Stomach (tissue), 4 donors: ENCODE data around the gene PLAAT3.

ENCODE experiments used
- EP300 ChIP-seq: sonication (generic); formaldehyde crosslinking; IDR thresholded peaks from one replicate; pipeline ENCODE4 v1.6.1; 2017; ENCODE audit warnings: antibody characterized with exemption
- POLR2A ChIP-seq, 4 donors: fragments of 450-650 bp; IDR thresholded peaks; one replicate each; pipeline ENCODE4 v1.6.1; 2016; ENCODE audit warnings: antibody characterized with exemption in 4 of 4, control low read depth in 2 of 4, mild to moderate bottlenecking in 1 of 4, moderate library complexity in 1 of 4
- POLR2AphosphoS5 ChIP-seq, 3 donors: sonication (generic); formaldehyde crosslinking; IDR thresholded peaks; one replicate each; pipeline ENCODE4 v1.6.1; 2016; ENCODE audit warnings: antibody characterized with exemption in 3 of 3
- TF ChIP-seq, protein P1 (sequence below), 7 experiments: fragments of 450-650 bp in 4 of 7; fragments of 200-600 bp in 3 of 7; sonication (generic) in 3 of 7; IDR thresholded peaks; one replicate each; pipeline ENCODE4 v1.5.1; 2016 to 2019; ENCODE audit warnings: antibody characterized with exemption in 7 of 7, control low read depth in 2 of 7, mild to moderate bottlenecking in 1 of 7

DNA sequence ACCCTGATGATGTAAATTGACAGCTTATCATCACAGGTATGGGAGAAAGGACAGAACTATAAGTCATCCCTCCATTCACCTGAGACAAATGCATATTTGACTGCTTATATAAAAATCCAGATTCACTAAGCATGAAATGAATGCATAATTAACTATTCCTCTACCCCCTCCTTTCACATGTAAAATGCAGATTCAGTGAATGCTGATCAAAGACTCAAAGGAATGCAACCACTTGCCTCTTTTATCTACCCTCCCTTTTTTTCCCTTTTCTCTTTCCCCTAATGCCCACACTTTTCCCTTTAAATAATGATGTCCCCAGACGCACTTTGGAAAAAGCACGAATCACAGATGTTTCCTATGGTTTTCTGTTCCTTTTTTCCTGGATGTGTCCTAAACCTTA, 82.1 kb downstream of the PLAAT3 start:
- TF ChIP-seq POLR2A (IDR thresholded peaks at IDR 0.05) (no peak), EP300 (no peak), POLR2AphosphoS5 (IDR thresholded peaks at IDR 0.05) (no peak)
- TF ChIP-seq, protein P1, sequence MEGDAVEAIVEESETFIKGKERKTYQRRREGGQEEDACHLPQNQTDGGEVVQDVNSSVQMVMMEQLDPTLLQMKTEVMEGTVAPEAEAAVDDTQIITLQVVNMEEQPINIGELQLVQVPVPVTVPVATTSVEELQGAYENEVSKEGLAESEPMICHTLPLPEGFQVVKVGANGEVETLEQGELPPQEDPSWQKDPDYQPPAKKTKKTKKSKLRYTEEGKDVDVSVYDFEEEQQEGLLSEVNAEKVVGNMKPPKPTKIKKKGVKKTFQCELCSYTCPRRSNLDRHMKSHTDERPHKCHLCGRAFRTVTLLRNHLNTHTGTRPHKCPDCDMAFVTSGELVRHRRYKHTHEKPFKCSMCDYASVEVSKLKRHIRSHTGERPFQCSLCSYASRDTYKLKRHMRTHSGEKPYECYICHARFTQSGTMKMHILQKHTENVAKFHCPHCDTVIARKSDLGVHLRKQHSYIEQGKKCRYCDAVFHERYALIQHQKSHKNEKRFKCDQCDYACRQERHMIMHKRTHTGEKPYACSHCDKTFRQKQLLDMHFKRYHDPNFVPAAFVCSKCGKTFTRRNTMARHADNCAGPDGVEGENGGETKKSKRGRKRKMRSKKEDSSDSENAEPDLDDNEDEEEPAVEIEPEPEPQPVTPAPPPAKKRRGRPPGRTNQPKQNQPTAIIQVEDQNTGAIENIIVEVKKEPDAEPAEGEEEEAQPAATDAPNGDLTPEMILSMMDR (IDR thresholded peaks at IDR 0.05) = no peak
